Fibroblast of mammary gland (primary cell): ENCODE results near the gene RBM41.
A peak's percentile ranks its signal among the peaks of the same experiment; 100 is the strongest.
"Not testable (repeated sequence)": the region's sequence is repeated elsewhere in the genome, so short reads cannot be mapped to it uniquely, and the experiment has no call there.

Experiments
- DNase-seq: peaks from one replicate; pipeline ENCODE4 v3.0.0-alpha.2; 2010; ENCODE audit warnings: low read depth
- H3K4me3 ChIP-seq: 2 replicates; pipeline ENCODE4 v1.5.1; 2011; ENCODE audit warnings: low read depth, mild to moderate bottlenecking, low read length, moderate library complexity; ENCODE audit not compliant: control insufficient read depth
- CTCF ChIP-seq: conservative IDR thresholded peaks from 2 replicates; pipeline ENCODE4 v1.5.1; 2011; ENCODE audit warnings: low read depth, low read length, inconsistent platforms; ENCODE audit not compliant: control insufficient read depth, insufficient read depth

Gene RBM41

GRCh38 chrX:107118322-107119147 is at the start of gene RBM41:
Gene RBM41, minus strand, starts transcription at chrX:107118822. Its CDS starts 49 bp downstream, at chrX:107118773.
- no peak for TF ChIP-seq CTCF

GRCh38 chrX:107168257-107168656 is 49.6 kb upstream of the RBM41 start:
- no peak overlapping the region for H3K4me3 ChIP-seq
- no peak for TF ChIP-seq CTCF
- no peak for DNase-seq

More at GRCh38 chrX:107118322-107119147, at the start of gene RBM41:
- peak within 1 kb of the TSS; percentile 58 for H3K4me3 ChIP-seq
- DNase-seq = peak; percentile 70

DNA sequence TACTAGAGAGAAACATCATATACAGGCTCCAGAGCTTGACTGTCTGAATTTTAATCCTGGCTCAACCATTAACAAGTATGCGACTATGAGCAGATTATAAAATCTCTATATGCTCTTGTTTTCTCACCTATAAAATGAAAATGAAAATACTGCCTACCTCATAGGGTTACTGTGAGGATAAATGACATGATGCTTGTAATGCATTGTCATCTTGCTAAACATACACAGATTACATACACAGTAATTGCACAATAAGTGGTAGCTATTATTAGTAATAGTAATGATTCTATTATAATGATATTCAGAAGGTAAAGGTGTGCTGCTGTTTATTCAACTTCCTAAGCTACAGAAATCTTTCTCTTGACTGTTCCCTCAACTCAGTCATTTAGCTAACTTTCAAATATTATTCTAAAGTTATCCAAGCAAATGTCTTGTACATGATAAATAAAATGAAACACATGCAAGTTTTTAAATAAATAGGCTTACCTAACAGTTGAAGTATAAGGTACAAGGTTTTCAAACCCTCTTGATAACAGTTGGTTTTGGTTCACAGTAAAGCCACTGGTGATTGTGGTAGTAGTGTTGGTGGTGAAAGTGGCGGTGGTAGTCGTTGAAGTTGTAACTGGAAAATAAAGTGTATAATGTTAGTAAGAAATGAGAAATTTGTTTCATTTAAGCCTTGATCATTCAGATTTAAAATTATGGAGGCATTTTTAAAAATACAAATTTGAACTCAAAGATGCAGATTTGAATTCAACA is 48.7 kb upstream of the RBM41 start:
- no peak for TF ChIP-seq CTCF
- DNase-seq = no peak
- H3K4me3 ChIP-seq = no peak overlapping the region

GRCh38 chrX:107157618-107158017 is 39.0 kb upstream of the RBM41 start:
- not testable (repeated sequence) for DNase-seq, H3K4me3 ChIP-seq

DNA sequence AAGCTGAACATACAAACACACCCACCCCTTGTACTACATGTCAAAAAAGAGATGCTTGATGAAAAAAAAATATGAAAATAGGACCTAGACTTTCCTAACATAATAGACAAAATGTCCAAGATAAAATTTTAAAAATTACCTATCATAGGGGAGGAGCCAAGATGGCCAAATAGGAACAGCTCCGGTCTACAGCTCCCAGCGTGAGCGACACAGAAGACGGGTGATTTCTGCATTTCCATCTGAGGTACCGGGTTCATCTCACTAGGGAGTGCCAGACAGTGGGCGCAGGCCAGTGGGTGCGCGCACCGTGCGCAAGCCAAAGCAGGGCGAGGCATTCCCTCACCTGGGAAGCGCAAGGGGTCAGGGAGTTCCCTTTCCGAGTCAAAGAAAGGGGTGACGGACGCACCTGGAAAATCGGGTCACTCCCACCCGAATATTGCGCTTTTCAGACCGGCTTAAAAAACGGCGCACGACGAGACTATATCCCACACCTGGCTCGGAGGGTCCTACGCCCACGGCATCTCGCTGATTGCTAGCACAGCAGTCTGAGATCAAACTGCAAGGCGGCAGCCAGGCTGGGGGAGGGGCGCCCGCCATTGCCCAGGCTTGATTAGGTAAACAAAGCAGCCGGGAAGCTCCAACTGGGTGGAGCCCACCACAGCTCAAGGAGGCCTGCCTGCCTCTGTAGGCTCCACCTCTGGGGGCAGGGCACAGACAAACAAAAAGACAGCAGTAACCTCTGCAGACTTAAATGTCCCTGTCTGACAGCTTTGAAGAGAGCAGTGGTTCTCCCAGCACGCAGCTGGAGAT is 37.2 kb upstream of the RBM41 start:
- DNase-seq, H3K4me3 ChIP-seq: not testable (repeated sequence)

- H3K4me3 ChIP-seq = no peak overlapping the region
- no peak for TF ChIP-seq CTCF
- peak; percentile 59 for DNase-seq
Measured at GRCh38 chrX:107154787-107155620, 36.4 kb upstream of the RBM41 start.

- no peak for DNase-seq
- H3K4me3 ChIP-seq = no peak overlapping the region
- no peak for TF ChIP-seq CTCF
Measured at GRCh38 chrX:107153005-107153404, 34.4 kb upstream of the RBM41 start.
